Frontal cortex (tissue), 4 donors: ENCODE data around the gene CYFIP2. TPM values are rescaled to one million over a fixed set of nuclear protein-coding genes. Genes with fewer than 3 reads are reported as not detected.
"Not testable (repeated sequence)": the region's sequence is repeated elsewhere in the genome, so short reads cannot be mapped to it uniquely, and the experiment has no call there.

Source experiments
- DNase-seq, 2 donors: peaks; one replicate each; pipeline ENCODE4 v3.0.0; 2012; ENCODE audit warnings: low spot score in 2 of 2
- FAIRE-seq: peaks from 2 replicates; lab custom pipeline; 2012; peaks lifted over from hg19 to GRCh38; lab: Jason Lieb, UNC
- total RNA-seq: library from RNA; depleted of rRNA; stranded (reverse); fragments of >200 nt; gene quantifications from one replicate; pipeline ENCODE4 v1.2.3, GENCODE V29; 2014
- donor health status: control.
- donor health status: control.
- donor health status: control.

Gene CYFIP2
- total RNA-seq, 1 donor from 2014 or later: 71.7 TPM

- DNase-seq: no peak
- no peak for FAIRE-seq
These were observed 112.6 kb downstream of the CYFIP2 start for GRCh38 chr5:157378509-157378908.

DNA sequence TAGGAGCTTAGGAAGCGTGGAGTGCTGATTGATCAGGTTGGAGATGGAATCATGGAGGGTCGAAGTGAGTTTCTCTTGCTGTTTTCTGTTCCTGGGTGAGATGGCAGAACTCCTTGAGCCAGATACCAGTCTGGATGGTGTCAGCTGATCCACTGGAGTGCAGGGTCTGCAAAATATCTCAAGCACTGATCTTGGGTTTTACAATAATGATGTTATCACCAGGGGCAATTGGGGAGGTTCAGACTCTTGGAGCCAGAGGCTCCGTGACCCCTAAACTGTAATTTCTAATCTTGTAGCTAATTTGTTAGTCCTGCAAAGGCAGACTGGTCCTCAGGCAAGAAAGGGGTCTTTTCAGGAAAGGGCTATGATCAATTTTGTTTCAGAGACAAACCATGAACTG lies 114.1 kb downstream of the CYFIP2 start:
- FAIRE-seq (no peak), DNase-seq (no peak)

GRCh38 chr5:157381746-157382145 lies 115.8 kb downstream of the CYFIP2 start:
- FAIRE-seq (no peak), DNase-seq (no peak)

DNA sequence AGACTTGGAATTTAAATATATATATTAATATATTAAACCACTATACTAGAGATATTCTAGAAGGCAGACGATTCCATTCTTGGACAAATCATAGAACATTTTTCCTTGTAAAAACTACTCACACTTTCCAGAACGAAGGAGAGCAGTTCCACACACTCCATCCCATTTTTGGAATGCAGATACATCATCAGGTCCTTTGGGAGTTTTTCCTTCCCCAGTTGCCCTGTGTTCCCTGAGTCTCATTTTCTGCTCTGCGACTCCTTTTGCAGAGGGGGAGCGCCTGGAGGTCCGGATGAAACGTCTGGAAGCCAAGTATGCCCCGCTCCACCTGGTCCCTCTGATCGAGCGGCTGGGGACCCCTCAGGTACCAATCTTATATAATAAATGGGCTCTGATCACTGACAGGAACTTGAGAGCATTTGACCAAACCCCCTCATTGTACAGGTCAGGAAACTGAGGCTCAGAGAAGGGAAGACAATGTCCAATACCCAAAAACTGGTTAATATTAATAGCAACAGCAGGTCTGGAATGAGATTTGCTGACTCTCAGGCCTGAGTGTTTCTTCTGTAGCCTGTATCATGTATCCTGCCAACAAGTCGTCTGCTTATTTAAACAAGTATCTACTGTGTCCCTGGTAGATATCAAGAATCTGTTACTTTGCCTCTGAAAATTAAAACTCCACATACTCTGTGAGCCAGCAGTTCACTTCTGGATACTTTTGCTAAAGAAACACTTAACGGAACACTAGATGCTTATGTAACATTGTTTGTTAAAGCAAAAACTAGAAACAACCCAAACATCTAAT lies 117.3 kb downstream of the CYFIP2 start:
- FAIRE-seq (no peak), DNase-seq (no peak)

DNA sequence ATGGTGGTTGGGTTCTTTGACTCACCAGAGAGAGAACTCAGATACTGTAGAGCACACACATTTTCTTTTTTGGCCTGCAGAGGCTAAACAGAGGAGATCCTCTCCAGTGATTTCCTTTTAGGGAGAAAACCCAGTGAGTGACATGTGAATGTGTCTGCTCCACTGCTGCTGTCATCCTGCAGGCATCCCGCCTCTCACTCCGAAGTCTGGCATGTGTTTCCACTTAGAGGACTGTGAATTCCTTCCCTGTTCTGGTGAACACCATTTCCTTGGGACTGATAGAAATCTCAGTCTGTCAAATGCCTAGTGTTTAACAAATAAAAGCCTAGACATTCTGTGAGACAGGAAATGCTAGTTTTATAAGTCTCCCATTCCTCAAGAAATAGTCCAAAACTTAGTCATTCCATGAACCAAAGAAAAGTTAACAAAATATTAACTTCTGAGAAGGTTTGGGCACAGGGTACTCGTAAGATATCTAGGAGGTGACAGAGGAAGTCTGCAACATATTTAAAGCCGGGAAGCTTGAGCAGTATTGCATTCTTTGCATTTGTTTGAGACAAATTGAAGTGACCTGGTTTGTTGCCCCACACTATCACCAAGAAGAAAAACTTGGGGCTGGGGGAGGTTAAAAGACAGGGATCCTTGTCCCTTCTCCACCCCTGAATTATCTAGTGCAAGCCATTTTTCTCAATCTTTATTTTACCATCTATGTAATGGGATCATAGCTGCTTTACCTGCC lies 119.2 kb downstream of the CYFIP2 start:
- no peak for FAIRE-seq
- no peak for DNase-seq

- DNase-seq (no peak), FAIRE-seq (no peak)
These were observed 121.2 kb downstream of the CYFIP2 start for GRCh38 chr5:157387041-157387563.

DNA sequence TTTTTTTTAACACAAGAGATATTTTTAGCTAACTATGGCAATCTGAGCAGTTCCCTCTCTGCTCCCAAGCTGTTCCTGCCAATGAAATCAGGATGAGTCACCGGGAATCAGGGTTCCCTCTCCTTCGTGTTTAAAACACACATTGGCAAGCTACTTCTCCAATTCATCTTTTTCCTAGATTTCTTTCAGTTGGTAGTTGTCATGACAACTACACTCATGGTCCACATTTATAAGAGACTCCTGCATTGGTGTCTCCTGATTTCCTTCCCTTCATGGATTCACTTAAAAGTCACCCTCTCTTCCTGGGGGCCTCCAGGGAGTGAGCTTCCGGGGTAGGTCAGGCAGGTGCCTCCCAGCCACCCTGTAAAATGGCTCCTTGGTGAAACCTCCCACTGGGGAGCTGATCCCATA lies 121.8 kb downstream of the CYFIP2 start:
- DNase-seq (peak in 1 of 2 donors; percentile 59), FAIRE-seq (no peak)

GRCh38 chr5:157388111-157388710 lies 122.3 kb downstream of the CYFIP2 start:
- FAIRE-seq: no peak
- no peak for DNase-seq

- FAIRE-seq (no peak), DNase-seq (no peak)
These were observed 123.2 kb downstream of the CYFIP2 start for GRCh38 chr5:157389103-157389502.

DNA sequence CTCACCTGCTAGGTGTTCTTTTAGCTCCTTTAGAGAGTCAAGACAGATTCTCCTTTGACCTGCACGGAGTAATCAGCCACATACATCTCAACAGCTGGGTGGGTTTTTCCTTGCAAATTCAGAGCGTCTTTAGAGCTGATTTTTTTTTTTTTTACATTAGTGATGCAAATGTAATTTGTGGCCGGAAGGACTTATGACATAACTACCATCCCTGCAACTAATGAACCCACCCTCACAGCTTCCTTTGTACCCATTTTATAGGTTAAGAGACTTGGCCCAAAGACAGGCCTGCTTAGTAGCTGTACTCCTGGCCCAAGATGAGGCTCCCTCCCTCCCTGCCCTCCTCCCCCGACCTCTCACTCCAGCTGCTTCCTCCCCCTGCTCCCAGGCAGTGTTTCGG lies 124.2 kb downstream of the CYFIP2 start:
- FAIRE-seq (no peak), DNase-seq (no peak)

GRCh38 chr5:157390551-157391297 lies 124.8 kb downstream of the CYFIP2 start:
- no peak for FAIRE-seq
- no peak for DNase-seq

DNA sequence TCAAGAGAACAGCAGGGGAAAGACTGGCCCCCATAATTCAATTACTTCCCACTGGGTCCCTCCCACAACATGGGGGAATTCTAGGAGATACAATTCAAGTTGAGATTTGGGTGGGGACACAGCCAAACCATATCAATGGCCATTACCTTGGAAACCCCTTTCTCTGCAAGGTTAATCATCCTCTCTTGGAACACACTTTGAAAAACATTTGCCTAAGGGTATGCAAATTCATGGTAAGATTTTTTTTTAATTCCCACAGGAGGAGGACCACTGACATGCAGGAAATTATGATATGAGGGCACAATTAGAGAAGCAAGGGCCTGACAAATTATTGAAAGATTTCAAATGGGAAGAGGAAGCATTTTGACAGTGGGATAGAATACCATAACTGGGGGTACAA lies 132.4 kb downstream of the CYFIP2 start:
- DNase-seq (no peak), FAIRE-seq (no peak)

DNA sequence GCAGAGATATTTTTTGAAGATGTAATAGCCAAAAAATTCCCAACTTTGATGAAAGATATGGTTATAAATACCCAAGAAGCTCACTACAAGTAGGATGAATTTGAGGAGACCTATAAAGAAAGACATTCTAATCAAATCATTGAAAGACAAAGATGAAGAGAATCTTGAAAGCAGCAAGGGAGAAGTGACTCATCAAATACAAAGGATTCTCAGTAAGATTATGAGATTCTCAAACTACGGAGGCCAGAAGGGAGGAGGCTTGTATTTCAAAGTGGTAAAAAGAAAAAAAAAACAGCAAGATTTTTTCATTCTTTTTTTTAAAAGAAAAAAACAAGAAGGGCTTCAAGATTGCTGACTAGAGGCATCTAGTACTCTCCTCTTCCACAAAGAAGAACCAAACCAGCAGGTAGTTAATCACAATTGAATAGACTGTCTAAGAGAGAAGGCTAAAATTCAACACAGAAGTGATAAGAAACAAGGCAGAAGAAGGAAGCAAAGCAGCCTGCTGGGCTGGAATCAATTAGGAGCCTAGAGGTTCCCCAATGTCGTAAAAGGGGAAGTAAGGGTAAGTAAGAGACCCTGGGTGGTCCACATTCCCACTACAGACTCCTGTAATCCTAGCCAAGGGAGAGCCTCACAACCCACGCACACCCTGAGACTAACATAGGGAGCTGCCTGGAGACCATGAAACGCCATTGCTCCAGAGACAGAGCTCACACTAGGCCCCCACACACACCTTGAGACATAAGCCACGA lies 135.0 kb downstream of the CYFIP2 start:
- no peak for DNase-seq
- no peak for FAIRE-seq

DNA sequence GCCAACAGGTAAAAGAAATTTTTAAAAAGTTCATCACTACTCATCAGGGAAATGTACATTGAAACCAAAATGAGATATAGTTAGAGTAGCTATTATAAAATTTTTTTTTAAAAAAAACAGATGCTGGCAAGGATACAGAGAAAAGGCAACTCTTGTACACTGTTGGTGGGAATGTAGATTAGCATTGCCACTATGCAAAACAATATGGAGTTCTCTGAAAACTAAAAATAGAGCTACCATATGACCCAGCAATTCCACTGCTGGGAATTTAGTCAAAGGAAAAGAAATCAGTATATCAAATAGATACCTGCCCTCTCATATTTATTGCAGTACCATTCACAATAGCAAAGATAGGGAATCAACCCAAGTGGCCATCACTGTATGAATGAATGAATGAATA lies 149.9 kb downstream of the CYFIP2 start:
- DNase-seq (no peak), FAIRE-seq (no peak)

GRCh38 chr5:157419521-157419920 lies 153.6 kb downstream of the CYFIP2 start:
- not testable (repeated sequence) for DNase-seq, FAIRE-seq

- not testable (repeated sequence) for DNase-seq, FAIRE-seq
These were observed 164.0 kb downstream of the CYFIP2 start for GRCh38 chr5:157429920-157430319.

GRCh38 chr5:157431544-157432200 lies 165.7 kb downstream of the CYFIP2 start:
- DNase-seq (peak; percentile 37 to 41), FAIRE-seq (peak; percentile 97)

- DNase-seq (no peak), FAIRE-seq (no peak)
These were observed 168.2 kb downstream of the CYFIP2 start for GRCh38 chr5:157434096-157434495.
